Activated CD8-positive, alpha-beta T cell treated with anti-CD3 and anti-CD28 coated beads for 36 hours (primary cell): ENCODE data around the gene ATG13. TPM values are rescaled to one million over a fixed set of nuclear protein-coding genes. Genes with fewer than 3 reads are reported as not detected.

ENCODE experiments used
- ATAC-seq: fragments of 200-7000 bp; cut with Tn5 transposase; one replicate; pipeline ENCODE4 v1.10.0; 2021; ENCODE audit warnings: mild to moderate bottlenecking, moderate library complexity
- CTCF ChIA-PET: fragments of 350-600 bp; sonication (Branson Sonifier 250); formaldehyde crosslinking; loops from one replicate; lab custom pipeline; 2021; ENCODE audit warnings: antibody characterized with exemption; lab: Charles Lee
- POLR2A ChIA-PET: fragments of 350-600 bp; sonication (Branson Sonifier 250); formaldehyde crosslinking; loops from one replicate; lab custom pipeline; 2021; ENCODE audit warnings: antibody characterized with exemption; lab: Charles Lee
- DNase-seq: peaks from one replicate; pipeline ENCODE4 v3.0.0-alpha.2; 2020
- H3K27ac Mint-ChIP-seq: one replicate; pipeline ENCODE4 v1.8.0; 2021; ENCODE audit warnings: mild to moderate bottlenecking, mixed read lengths
- H3K27me3 Mint-ChIP-seq: one replicate; pipeline ENCODE4 v1.8.0; 2021; ENCODE audit warnings: mixed read lengths
- H3K36me3 Mint-ChIP-seq: one replicate; pipeline ENCODE4 v1.8.0; 2021; ENCODE audit warnings: low read depth, mixed read lengths
- H3K4me1 Mint-ChIP-seq: one replicate; pipeline ENCODE4 v1.8.0; 2021; ENCODE audit warnings: low read depth, mixed read lengths
- H3K4me3 Mint-ChIP-seq: one replicate; pipeline ENCODE4 v1.8.0; 2021; ENCODE audit warnings: mild to moderate bottlenecking, moderate library complexity, mixed read lengths
- H3K9me3 Mint-ChIP-seq: one replicate; pipeline ENCODE4 v1.8.0; 2021; ENCODE audit warnings: mixed read lengths
- CTCF ChIP-seq: fragments of 200-600 bp; IDR thresholded peaks from one replicate; pipeline ENCODE4 v1.8.0; 2022; ENCODE audit warnings: antibody characterized with exemption, mild to moderate bottlenecking
- intact Hi-C: fragments of 100-400 bp; cut with micrococcal nuclease; formaldehyde crosslinking; loops from one replicate; pipeline ENCODE4 v1.10.0; 2022
- total RNA-seq, 2 experiments: library from RNA; stranded (reverse); gene quantifications; one replicate each; pipeline ENCODE4 v1.2.3, GENCODE V29; 2021

ATG13 gene
- total RNA-seq, 2 experiments from 2014 or later, result 53.4 to 61.2 TPM

GRCh38 chr11:46679241-46680163, 62.1 kb downstream of the ATG13 start:
- CTCF ChIA-PET, result no interaction called here
- intact Hi-C loops, result no loop called here
- H3K36me3 Mint-ChIP-seq, result peaks cover 8% of the 10 kb centered on the region

GRCh38 chr11:46680164-46680760, 62.9 kb downstream of the ATG13 start:
- Mint-ChIP-seq H3K9me3 (no peaks in the 10 kb centered on the region), H3K27me3 (no peaks in the 10 kb centered on the region), H3K4me1 (peaks cover 15% of the 10 kb centered on the region), H3K36me3 (peaks cover 8% of the 10 kb centered on the region), H3K4me3 (no peak overlapping the region), H3K27ac (no peak overlapping the region)
- intact Hi-C loops, result no loop called here
- CTCF ChIA-PET, result no interaction called here
- POLR2A ChIA-PET, result interaction anchor here (0.9 kb wide), 1 partner anchor 21 kb away, joined by 3 read pairs; the partner anchor contains the start of gene ZNF408
- no peak for DNase-seq
- no peak for ATAC-seq
- no peak for TF ChIP-seq CTCF

More at GRCh38 chr11:46679241-46680163, 62.1 kb downstream of the ATG13 start:
- peaks cover 23% of the 10 kb centered on the region for H3K4me1 Mint-ChIP-seq
- ATAC-seq (no peak), DNase-seq (no peak)
- H3K9me3 Mint-ChIP-seq, result no peaks in the 10 kb centered on the region
- H3K27me3 Mint-ChIP-seq, result no peaks in the 10 kb centered on the region
- TF ChIP-seq CTCF, result no peak
- POLR2A ChIA-PET, result interaction anchor here (0.9 to 1.7 kb wide), 2 partner anchors 14 to 22 kb away, joined by 3 to 4 read pairs; partner anchors contain the start of gene ZNF408
- no peak overlapping the region for H3K4me3 Mint-ChIP-seq
- no peak overlapping the region for H3K27ac Mint-ChIP-seq

- Mint-ChIP-seq H3K9me3 (no peaks in the 10 kb centered on the region), H3K27ac (no peak overlapping the region), H3K4me1 (peaks cover 10% of the 10 kb centered on the region), H3K36me3 (peaks cover 8% of the 10 kb centered on the region), H3K4me3 (no peak overlapping the region), H3K27me3 (no peaks in the 10 kb centered on the region)
- DNase-seq (no peak), ATAC-seq (no peak)
- POLR2A ChIA-PET, result interaction anchor here (1.3 kb wide), 1 partner anchor 10 kb away, joined by 3 read pairs; no protein-coding TSS in a partner anchor
- no peak for TF ChIP-seq CTCF
- intact Hi-C loops, result no loop called here
- CTCF ChIA-PET, result no interaction called here
These were observed 63.5 kb downstream of the ATG13 start for GRCh38 chr11:46680815-46681214.

- ATAC-seq, result no peak
- intact Hi-C loops, result no loop called here
- Mint-ChIP-seq H3K27ac (no peak overlapping the region), H3K36me3 (peaks cover 8% of the 10 kb centered on the region), H3K27me3 (no peaks in the 10 kb centered on the region), H3K4me3 (no peak overlapping the region), H3K4me1 (peaks cover 3% of the 10 kb centered on the region), H3K9me3 (no peaks in the 10 kb centered on the region)
- POLR2A ChIA-PET, result interaction anchor here (1.3 kb wide), 1 partner anchor 11 kb away, joined by 3 read pairs; no protein-coding TSS in a partner anchor
- DNase-seq, result no peak
- CTCF ChIA-PET, result no interaction called here
- TF ChIP-seq CTCF, result no peak
These were observed 64.5 kb downstream of the ATG13 start for GRCh38 chr11:46681814-46682213.
